ENCODE data around the gene PPP1R3F.
"Not testable (repeated sequence)": the region's sequence is repeated elsewhere in the genome, so short reads cannot be mapped to it uniquely, and the experiment has no call there.

DNA sequence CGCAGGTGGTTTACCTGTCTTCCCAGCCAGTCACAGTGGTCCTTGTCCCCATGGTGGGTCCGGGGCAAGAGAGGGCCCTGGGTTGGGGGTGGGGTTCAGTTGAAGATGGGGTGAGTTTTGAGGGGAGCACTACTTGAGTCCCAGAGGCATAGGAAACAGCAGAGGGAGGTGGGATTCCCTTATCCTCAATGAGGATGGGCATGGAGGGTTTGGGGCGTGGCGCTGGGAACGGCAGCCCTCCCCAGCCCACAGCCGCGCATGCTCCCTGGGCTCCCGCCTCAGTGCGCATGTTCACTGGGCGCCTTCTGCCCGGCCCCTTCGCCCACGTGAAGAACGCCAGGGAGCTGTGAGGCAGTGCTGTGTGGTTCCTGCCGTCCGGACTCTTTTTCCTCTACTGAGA, 61.7 kb downstream of the PPP1R3F start, which contains the start of gene GAGE13:
- TF ChIP-seq, protein P1, sequence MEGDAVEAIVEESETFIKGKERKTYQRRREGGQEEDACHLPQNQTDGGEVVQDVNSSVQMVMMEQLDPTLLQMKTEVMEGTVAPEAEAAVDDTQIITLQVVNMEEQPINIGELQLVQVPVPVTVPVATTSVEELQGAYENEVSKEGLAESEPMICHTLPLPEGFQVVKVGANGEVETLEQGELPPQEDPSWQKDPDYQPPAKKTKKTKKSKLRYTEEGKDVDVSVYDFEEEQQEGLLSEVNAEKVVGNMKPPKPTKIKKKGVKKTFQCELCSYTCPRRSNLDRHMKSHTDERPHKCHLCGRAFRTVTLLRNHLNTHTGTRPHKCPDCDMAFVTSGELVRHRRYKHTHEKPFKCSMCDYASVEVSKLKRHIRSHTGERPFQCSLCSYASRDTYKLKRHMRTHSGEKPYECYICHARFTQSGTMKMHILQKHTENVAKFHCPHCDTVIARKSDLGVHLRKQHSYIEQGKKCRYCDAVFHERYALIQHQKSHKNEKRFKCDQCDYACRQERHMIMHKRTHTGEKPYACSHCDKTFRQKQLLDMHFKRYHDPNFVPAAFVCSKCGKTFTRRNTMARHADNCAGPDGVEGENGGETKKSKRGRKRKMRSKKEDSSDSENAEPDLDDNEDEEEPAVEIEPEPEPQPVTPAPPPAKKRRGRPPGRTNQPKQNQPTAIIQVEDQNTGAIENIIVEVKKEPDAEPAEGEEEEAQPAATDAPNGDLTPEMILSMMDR (IDR thresholded peaks at IDR 0.05) = not testable (repeated sequence)
- not testable (repeated sequence) for TF ChIP-seq POLR2A (IDR thresholded peaks at IDR 0.05)

Measured in breast epithelium (tissue), 3 donors.